Right atrium auricular region (tissue), 2 donors: ENCODE results near the gene KCNQ1OT1. TPM values are rescaled to one million over a fixed set of nuclear protein-coding genes. Genes with fewer than 3 reads are reported as not detected.

Source experiments
- DNase-seq: peaks from one replicate; pipeline ENCODE4 v3.0.0-alpha.2; 2019; ENCODE audit warnings: low spot score
- H3K27ac ChIP-seq, 2 donors: fragments of 200-600 bp; sonication (generic); 1 replicate in 1 of 2; 2 replicates in 1 of 2; pipeline ENCODE4 v1.5.1; 2016 to 2019
- H3K27me3 ChIP-seq, 2 donors: fragments of 200-600 bp; sonication (generic); one replicate each; pipeline versions ENCODE4 v1.5.1 to v1.6.0; 2017 to 2019
- H3K36me3 ChIP-seq: fragments of 200-600 bp; sonication (generic); one replicate; pipeline ENCODE4 v1.5.1; 2016
- H3K4me1 ChIP-seq, 2 donors: fragments of 200-600 bp; sonication (generic); one replicate each; pipeline versions ENCODE4 v1.5.1 to v1.6.0; 2017 to 2019
- H3K4me3 ChIP-seq, 2 donors: fragments of 200-600 bp; sonication (generic); 1 replicate in 1 of 2; 2 replicates in 1 of 2; pipeline ENCODE4 v1.5.1; 2017 to 2019; ENCODE audit warnings: mild to moderate bottlenecking in 1 of 2, moderate library complexity in 1 of 2
- H3K9me3 ChIP-seq, 2 donors: fragments of 200-600 bp; sonication (generic); one replicate each; pipeline ENCODE4 v1.5.1; 2019
- CTCF ChIP-seq, 2 donors: fragments of 200-600 bp; sonication (generic); IDR thresholded peaks; one replicate each; pipeline ENCODE4 v1.5.1; 2019; ENCODE audit warnings: antibody characterized with exemption in 2 of 2
- total RNA-seq, 2 donors: library from RNA; depleted of rRNA; stranded (reverse); fragments of >200 nt; gene quantifications; one replicate each; pipeline ENCODE4 v1.1.0, GENCODE V29; 2016

Gene KCNQ1OT1
- total RNA-seq, 2 donors from 2014 or later = 0.35 to 0.37 TPM

GRCh38 chr11:2701230-2701629 lies 1.4 kb upstream of the KCNQ1OT1 start:
- Histone ChIP-seq H3K27me3 (no peaks in the 10 kb centered on the region), H3K9me3 (no peaks in the 10 kb centered on the region), H3K4me3 (no peak overlapping the region), H3K36me3 (no peaks in the 10 kb centered on the region), H3K27ac (peak overlapping the region; percentile 89 to 92), H3K4me1 (peaks cover 0 to 9% of the 10 kb centered on the region in 2 donors)
- DNase-seq = no peak
- TF ChIP-seq CTCF (IDR thresholded peaks at IDR 0.05) = no peak

- Histone ChIP-seq H3K4me3 (peak overlapping the region; percentile 53 to 70), H3K27me3 (no peaks in the 10 kb centered on the region), H3K36me3 (no peaks in the 10 kb centered on the region), H3K27ac (peak overlapping the region; percentile 89 to 92), H3K9me3 (no peaks in the 10 kb centered on the region), H3K4me1 (peaks cover 0 to 15% of the 10 kb centered on the region in 2 donors)
- DNase-seq = peak; percentile 72
- TF ChIP-seq CTCF (IDR thresholded peaks at IDR 0.05) = no peak
Measured at GRCh38 chr11:2700415-2701211, 819 bp upstream of the KCNQ1OT1 start.

GRCh38 chr11:2699185-2699530 lies 636 bp downstream of the KCNQ1OT1 start:
- no peak for TF ChIP-seq CTCF (IDR thresholded peaks at IDR 0.05)
- Histone ChIP-seq H3K4me3 (peak overlapping the region; percentile 68 to 70), H3K27ac (peak overlapping the region; percentile 81)

GRCh38 chr11:2698386-2699184 lies 1.2 kb downstream of the KCNQ1OT1 start:
- Histone ChIP-seq H3K27me3 (no peaks in the 10 kb centered on the region), H3K36me3 (no peaks in the 10 kb centered on the region), H3K4me1 (peaks cover 0 to 35% of the 10 kb centered on the region in 2 donors), H3K4me3 (peak overlapping the region; percentile 68 to 70), H3K27ac (peak overlapping the region in 1 of 2 donors; percentile 81), H3K9me3 (no peaks in the 10 kb centered on the region)
- no peak for TF ChIP-seq CTCF (IDR thresholded peaks at IDR 0.05)
- DNase-seq = no peak

More at GRCh38 chr11:2699185-2699530, 636 bp downstream of the KCNQ1OT1 start:
- H3K27me3 ChIP-seq = no peaks in the 10 kb centered on the region
- no peak for DNase-seq
- no peaks in the 10 kb centered on the region for H3K36me3 ChIP-seq
- H3K9me3 ChIP-seq = no peaks in the 10 kb centered on the region
- peaks cover 0 to 29% of the 10 kb centered on the region in 2 donors for H3K4me1 ChIP-seq

GRCh38 chr11:2697866-2698265 lies 1.9 kb downstream of the KCNQ1OT1 start:
- Histone ChIP-seq H3K27ac (no peak overlapping the region), H3K9me3 (no peaks in the 10 kb centered on the region), H3K36me3 (no peaks in the 10 kb centered on the region), H3K4me1 (peaks cover 0 to 42% of the 10 kb centered on the region in 2 donors), H3K27me3 (no peaks in the 10 kb centered on the region), H3K4me3 (peak overlapping the region in 1 of 2 donors; percentile 70)
- no peak for TF ChIP-seq CTCF (IDR thresholded peaks at IDR 0.05)
- no peak for DNase-seq
